Esophagus squamous epithelium (tissue), 4 donors: ENCODE data around the gene CD164.

Experiments used
- CTCF ChIP-seq, 6 experiments: fragments of 450-650 bp in 4 of 6; fragments of 200-600 bp in 2 of 6; sonication (generic) in 2 of 6; IDR thresholded peaks; one replicate each; pipeline ENCODE4 v1.5.1; 2016 to 2019; ENCODE audit warnings: antibody characterized with exemption in 6 of 6, mild to moderate bottlenecking in 4 of 6, moderate library complexity in 4 of 6
- POLR2A ChIP-seq, 4 donors: fragments of 450-650 bp; IDR thresholded peaks; one replicate each; pipeline ENCODE4 v1.6.1; 2017; ENCODE audit warnings: antibody characterized with exemption in 4 of 4, mild to moderate bottlenecking in 4 of 4, moderate library complexity in 3 of 4

- no peak for TF ChIP-seq CTCF (IDR thresholded peaks at IDR 0.05)
- no peak for TF ChIP-seq POLR2A (IDR thresholded peaks at IDR 0.05)
These were observed 52.0 kb downstream of the CD164 start for GRCh38 chr6:109330263-109330662.
